HG02885 (cell line): ENCODE results near the gene SIK1.
"Not testable (repeated sequence)": the region's sequence is repeated elsewhere in the genome, so short reads cannot be mapped to it uniquely, and the experiment has no call there.

Experiments
- ATAC-seq: cut with Tn5 transposase; IDR thresholded peaks from one replicate; pipeline ENCODE4 v1.9.1; 2021; ENCODE audit warnings: mild to moderate bottlenecking; ENCODE audit not compliant: unreplicated experiment, poor library complexity

Gene SIK1

DNA sequence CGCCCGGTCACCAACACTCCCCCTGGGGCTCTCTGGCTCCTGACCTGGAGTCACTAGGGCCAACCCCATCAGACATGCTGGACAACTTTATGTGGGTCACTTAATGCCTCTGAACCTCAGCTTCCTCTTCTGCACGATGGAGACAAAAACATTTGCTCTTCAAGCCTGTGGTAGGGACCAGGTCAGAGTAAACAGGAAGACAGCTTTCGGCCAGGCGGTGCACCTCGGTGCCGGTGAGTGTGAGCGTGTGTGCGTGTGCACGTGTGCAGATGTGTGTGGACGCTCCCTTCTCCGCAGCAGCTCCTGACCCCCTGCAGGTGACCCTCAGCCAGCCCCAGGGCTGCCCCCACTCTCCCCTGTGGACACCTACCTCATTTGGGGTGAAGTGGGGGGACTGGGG, 28.4 kb downstream of the SIK1 start:
- ATAC-seq: not testable (repeated sequence)

DNA sequence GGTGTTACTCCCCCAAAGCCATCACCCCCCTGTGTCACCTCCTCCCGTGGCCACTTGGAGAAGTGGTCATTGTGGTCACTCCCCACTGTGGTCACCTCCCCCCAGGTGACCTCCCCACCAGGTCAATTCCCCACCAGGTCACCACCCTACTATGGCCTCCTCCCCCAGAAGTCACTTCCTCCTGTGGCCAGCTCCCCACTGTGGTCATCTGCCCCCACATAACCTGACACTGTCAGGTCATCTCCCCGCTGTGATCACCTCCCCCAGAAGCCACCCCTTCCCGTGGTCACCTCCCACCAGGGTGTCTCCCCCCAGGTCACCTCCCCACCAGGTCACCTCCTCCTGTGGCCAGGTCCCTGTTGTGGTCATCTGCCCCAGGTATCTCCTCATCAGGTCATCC, 28.9 kb downstream of the SIK1 start:
- not testable (repeated sequence) for ATAC-seq

- not testable (repeated sequence) for ATAC-seq
Measured at GRCh38 chr21:43397439-43397808, 29.5 kb downstream of the SIK1 start.

DNA sequence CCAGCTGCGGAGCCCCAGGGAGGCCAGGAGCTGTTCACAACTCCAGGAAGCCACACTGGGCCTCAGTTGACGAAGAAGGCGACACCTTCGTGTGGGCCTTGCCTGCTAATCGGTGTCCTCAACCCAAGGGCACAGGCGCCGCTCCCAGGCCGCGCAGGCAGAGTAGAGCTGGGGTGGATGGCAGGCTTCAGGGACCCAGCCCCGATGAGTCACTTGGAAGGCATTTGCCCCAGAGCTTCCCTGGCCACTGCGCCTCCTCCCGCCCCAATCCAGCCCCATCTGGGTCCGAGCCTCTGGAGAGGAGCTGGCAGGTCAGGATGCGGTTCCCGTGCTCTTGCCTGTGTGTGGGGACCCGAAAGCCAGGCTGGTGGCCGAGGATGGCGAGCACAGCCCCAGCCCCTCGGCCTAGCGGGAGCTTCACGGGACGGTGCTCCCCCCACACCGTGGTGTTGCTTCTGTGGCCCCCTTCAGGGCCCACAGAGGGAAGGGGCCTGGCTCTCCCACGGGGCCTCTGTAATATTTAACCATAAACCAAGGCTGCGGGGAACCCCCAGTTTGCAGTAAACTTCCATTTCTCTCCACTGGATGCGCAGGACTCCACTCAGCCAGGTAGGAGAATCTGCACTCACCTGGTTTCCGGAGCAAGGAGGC, 30.0 kb downstream of the SIK1 start:
- not testable (repeated sequence) for ATAC-seq

GRCh38 chr21:43383351-43383750, 43.6 kb downstream of the SIK1 start:
- ATAC-seq: not testable (repeated sequence)

DNA sequence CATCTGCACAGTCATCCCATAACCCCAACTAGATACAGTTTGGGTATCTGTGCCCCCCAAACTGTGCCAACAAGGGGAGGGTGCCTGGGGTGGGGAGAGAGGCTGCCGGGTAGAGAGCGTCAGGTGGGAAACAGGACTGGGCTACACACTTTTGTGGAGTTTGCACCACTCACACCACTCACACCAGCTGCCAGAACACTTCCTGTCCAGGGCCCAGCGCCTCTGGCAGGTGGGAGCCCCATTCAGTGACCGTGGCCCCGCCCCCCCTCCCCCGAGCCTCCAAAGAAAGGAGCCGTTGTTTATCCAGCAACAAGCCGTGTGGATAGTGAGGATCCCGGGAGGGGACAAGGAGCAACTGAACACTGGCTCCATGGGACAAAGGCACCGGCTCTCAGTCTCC, 44.0 kb downstream of the SIK1 start:
- not testable (repeated sequence) for ATAC-seq

- ATAC-seq: peak; percentile 58
Measured at GRCh38 chr21:43380852-43381533, 45.9 kb downstream of the SIK1 start.

DNA sequence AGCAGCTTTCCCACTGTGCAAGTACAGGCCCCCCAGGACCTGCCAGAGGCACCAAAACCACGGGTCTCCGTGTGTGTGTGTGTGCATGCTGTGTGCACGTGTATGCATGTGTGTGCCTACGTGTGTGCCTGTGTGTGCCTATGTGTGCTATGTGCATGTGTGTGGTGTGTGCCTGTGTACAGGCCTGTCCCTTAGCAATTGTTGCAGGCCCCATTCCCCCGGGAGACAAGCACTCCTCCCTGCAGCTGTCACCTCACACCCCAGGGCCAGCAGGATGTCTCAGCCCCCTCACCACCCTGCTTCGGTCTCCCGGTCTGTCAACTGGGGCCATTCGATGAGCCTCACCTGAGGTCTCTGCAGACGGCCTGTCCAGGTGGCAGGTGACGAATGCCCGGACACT, 46.6 kb downstream of the SIK1 start:
- not testable (repeated sequence) for ATAC-seq

- ATAC-seq: not testable (repeated sequence)
Measured at GRCh38 chr21:43379626-43380122, 47.3 kb downstream of the SIK1 start.

DNA sequence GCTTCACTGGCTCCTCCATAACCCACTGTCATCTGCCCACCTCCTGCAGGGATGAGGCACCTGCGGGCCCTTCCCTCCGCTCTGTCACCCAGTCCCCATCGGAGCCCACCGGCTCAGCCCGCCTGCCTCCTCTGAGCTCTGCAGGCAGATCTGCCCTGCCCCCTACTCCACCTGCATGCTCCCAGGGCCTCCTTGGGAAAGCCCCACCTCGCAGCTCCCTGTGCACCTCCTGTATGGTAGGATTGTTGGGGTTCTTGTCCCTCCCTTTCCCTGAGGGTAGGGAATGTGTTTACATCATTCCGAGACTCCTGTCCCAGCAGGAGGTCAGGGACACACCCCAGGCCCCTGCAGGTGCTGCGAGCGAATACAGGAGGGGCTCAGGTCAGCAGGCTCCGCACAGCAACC, 50.5 kb downstream of the SIK1 start:
- ATAC-seq: no peak

DNA sequence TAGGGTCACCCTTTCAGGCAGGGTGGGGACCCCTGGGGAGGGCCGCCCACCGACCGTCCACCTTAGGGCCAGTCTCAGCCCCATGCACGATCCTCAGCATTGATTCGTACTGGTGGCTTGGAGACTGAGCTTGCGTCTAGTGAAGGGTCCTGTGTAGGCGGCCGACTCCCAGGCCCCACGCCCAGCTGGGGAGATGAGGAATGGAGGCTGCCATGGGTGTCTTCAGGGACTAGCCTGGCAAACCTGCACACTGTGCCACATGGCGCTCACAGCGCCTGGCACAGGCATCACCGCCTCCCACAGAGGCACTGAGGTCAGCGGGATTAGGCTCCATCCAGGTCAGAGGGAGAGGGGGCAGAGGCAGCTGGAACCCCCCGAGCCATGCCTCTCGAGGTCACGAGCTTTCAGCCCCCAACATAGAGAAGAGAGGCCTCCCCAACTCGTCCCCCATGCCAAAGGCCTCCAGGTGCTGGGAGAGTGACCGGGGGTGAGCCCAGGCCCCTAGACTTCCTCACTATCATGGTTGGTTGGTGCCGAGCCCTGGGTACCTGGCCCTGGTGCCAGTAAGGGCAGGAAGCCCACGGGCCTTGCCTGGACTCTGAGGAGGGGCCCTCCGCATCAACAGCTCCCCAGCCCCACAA, 51.0 kb downstream of the SIK1 start:
- ATAC-seq: no peak

DNA sequence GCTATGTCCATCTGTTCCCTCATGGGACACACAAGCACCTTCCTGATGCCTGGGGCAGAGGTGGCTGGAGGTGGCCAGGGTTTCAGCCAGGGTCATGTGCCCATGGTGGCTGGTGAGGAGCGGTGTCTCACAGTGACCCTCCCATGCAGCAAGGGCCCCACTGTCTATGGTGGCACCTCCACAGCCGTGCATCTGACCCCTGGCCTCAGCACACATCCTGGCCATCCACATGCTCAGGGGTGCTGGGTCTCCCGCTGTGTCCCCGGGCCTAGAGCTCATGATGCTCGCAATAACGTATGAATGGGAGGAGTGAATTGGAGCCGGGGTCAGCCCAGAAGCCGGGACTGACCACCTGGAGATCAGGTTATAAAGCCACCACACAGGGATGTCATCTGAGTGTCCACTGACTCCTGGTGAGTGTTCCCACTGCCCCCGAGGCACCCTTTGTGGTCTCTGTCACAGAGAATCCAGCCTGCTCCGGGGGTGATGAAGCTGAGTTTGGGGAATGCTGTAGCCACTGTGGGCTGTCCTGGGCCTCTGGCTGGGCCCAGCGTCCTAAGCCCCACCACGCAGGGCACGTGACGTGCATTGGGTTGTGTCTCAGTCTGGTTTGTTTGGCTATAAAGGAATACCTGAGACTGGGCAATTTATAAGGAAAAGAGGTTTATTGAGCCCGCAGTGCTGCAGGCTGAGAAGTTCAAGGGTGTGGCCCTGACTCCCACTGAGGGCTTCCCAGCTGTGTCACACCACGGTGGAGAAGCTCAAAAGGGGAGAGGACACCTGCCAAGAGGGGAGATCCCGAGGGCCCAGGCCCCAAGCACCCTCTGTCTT, 51.7 kb downstream of the SIK1 start:
- no peak for ATAC-seq

GRCh38 chr21:43374228-43374885, 52.6 kb downstream of the SIK1 start:
- no peak for ATAC-seq

DNA sequence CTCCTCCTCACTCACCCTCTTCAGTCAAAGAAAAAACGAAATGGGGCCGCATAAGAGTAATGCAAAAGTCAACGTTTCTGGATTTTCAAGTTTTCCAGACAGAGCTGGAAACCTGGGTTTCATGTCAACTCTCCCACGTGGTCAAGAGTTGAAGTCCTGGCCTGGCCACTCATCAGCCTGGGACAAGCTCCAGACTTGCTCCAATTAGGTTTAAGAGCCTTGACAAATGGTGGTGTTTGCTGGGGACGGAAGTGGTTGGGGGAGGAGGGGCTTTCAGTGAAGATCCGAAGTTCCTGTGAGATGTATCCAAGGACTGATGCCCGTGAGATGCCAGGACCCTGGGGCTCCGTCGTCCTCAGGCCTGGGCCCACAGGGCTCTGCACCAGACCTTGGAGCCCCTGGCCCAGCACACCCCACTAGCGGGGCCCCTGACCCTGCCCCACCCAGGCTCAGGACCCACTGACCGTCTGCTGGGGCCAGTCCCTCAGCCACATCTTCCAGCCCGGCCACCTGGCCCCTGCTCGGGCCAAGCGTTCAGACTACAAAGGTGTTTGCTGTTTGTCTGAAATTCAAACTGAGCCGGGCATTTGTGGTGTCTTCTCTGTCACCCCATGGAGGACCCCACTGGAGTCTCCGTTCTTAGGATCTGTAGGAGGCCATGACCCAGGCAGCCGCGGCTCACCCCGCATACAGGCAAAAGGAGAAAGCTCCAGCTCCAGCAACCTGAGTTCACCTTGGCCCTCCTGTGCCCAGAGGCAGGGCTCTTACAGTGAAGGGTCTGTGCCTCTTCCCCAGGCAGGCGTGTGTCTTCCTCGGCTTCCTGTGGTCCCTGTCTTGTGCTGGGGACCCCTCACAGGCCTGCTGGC, 53.3 kb downstream of the SIK1 start:
- no peak for ATAC-seq

- no peak for ATAC-seq
Measured at GRCh38 chr21:43372663-43373361, 54.1 kb downstream of the SIK1 start.

GRCh38 chr21:43371786-43372185, 55.1 kb downstream of the SIK1 start:
- no peak for ATAC-seq

GRCh38 chr21:43370888-43371570, 55.9 kb downstream of the SIK1 start:
- no peak for ATAC-seq

GRCh38 chr21:43370091-43370658, 56.8 kb downstream of the SIK1 start:
- no peak for ATAC-seq
